OCI-LY7 (cell line): ENCODE data around the gene HIVEP3. TPM values are rescaled to one million over a fixed set of nuclear protein-coding genes. Genes with fewer than 3 reads are reported as not detected.

ENCODE experiments used
- BruUV-seq: library from RNA; stranded (reverse); fragments of 400-500 nt; replicated peaks from 2 replicates; lab custom pipeline; 2021; lab: Mats Ljungman, UMichigan
- CTCF ChIA-PET: fragments of 300-600 bp; sonication (Branson Sonifier 250); formaldehyde crosslinking; loops from one replicate; lab custom pipeline; 2022; ENCODE audit warnings: antibody characterized with exemption; ENCODE audit not compliant: unreplicated experiment; lab: Charles Lee
- POLR2A ChIA-PET: fragments of 300-600 bp; sonication (Branson Sonifier 250); formaldehyde crosslinking; loops from one replicate; lab custom pipeline; 2022; ENCODE audit warnings: antibody characterized with exemption; lab: Charles Lee
- DNase-seq: peaks from one replicate; pipeline ENCODE4 v3.0.0-alpha.2; 2015; ENCODE audit warnings: low spot score
- H2AFZ ChIP-seq: fragments of 200-600 bp; sonication (generic), shearing (Covaris generic); 2 replicates; pipeline ENCODE4 v1.6.1; 2014; ENCODE audit warnings: mild to moderate bottlenecking, antibody characterized with exemption, low read length, moderate library complexity
- H3K27ac ChIP-seq: fragments of 200-600 bp; sonication (generic); 2 replicates; pipeline ENCODE4 v1.5.1; 2014; ENCODE audit warnings: mixed run types, low read depth, mild to moderate bottlenecking, moderate library complexity, low read length, inconsistent platforms; ENCODE audit not compliant: poor library complexity, severe bottlenecking
- H3K36me3 ChIP-seq: fragments of 200-600 bp; sonication (generic); 2 replicates; pipeline ENCODE4 v1.6.1; 2014; ENCODE audit warnings: mild to moderate bottlenecking, antibody characterized with exemption, low read length, moderate library complexity, mixed read lengths; ENCODE audit not compliant: insufficient read depth
- H3K4me1 ChIP-seq: fragments of 200-600 bp; sonication (generic); 2 replicates; pipeline ENCODE4 v1.5.1; 2014; ENCODE audit warnings: mild to moderate bottlenecking, low read length; ENCODE audit not compliant: insufficient read depth, poor library complexity, severe bottlenecking
- H3K4me2 ChIP-seq: fragments of 200-600 bp; sonication (generic); 2 replicates; pipeline ENCODE4 v1.6.1; 2014; ENCODE audit warnings: mild to moderate bottlenecking, low read length
- H3K4me3 ChIP-seq: fragments of 200-600 bp; sonication (generic); 2 replicates; pipeline ENCODE4 v1.5.1; 2014; ENCODE audit warnings: mild to moderate bottlenecking, low read depth, low read length; ENCODE audit not compliant: poor library complexity, severe bottlenecking
- H3K79me2 ChIP-seq: fragments of 200-600 bp; sonication (generic); 2 replicates; pipeline ENCODE4 v1.6.1; 2016; ENCODE audit warnings: low read depth, mild to moderate bottlenecking, low read length, moderate library complexity, mixed read lengths; ENCODE audit not compliant: insufficient read depth
- H3K9me2 ChIP-seq: fragments of 200-600 bp; sonication (generic); 2 replicates; pipeline ENCODE4 v1.6.1; 2016; ENCODE audit warnings: mild to moderate bottlenecking, low read length, mixed read lengths; ENCODE audit not compliant: insufficient read depth
- H3K9me3 ChIP-seq: fragments of 200-600 bp; sonication (generic); 2 replicates; pipeline ENCODE4 v1.6.1; 2014; ENCODE audit warnings: mild to moderate bottlenecking, mixed run types, low read length, mixed read lengths
- H4K20me1 ChIP-seq: fragments of 200-600 bp; sonication (generic); 2 replicates; pipeline ENCODE4 v1.6.1; 2014; ENCODE audit warnings: mild to moderate bottlenecking, antibody characterized with exemption, low read length, moderate library complexity, mixed read lengths; ENCODE audit not compliant: insufficient read depth
- CTCF ChIP-seq: fragments of 200-600 bp; sonication (generic); conservative IDR thresholded peaks from 2 replicates; pipeline ENCODE4 v1.5.1; 2014; ENCODE audit warnings: mild to moderate bottlenecking, antibody characterized with exemption, low read length, moderate library complexity, mixed read lengths
- EZH2phosphoT487 ChIP-seq: fragments of 200-600 bp; sonication (generic); IDR thresholded peaks from 2 replicates; pipeline ENCODE4 v1.6.1; 2018; ENCODE audit warnings: low read depth, borderline replicate concordance, mild to moderate bottlenecking, mixed run types, antibody characterized with exemption, low read length, moderate library complexity, mixed read lengths
- intact Hi-C: fragments of 100-400 bp; cut with micrococcal nuclease; formaldehyde crosslinking; loops from one replicate; pipeline ENCODE4 v1.10.0; 2022; ENCODE audit not compliant: unreplicated experiment
- total RNA-seq, 2 experiments: library from RNA; depleted of rRNA in 1 of 2; stranded (reverse); fragments of >200 nt in 1 of 2; shearing (Covaris generic) in 1 of 2; gene quantifications; 2 replicates each; pipeline ENCODE4 v1.2.3, GENCODE V29; 2014 to 2022

Gene HIVEP3
- total RNA-seq, 2 experiments from 2014 or later, result 0.53 to 0.60 TPM

DNA sequence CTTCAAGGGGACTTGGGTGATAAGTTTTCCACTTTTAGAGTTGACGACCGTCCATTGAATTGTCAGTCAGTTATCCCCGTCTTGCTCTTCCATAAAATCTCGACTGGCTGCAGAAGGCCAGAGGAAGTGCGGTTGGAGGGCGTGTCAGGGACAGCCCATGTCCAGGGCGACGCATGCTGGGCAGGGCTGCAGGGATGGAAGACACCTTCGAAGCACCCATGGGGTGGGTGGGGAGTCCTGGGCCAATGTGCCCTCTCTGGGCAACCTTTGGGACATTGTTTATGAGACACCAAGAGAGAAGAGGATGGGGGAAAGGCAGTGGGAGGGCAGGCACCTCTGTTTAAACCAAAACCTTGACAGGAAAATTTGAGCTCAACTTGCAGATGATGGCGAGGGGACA is 395.7 kb downstream of the HIVEP3 start:
- Histone ChIP-seq H3K36me3 (no peaks in the 10 kb centered on the region), H3K4me3 (no peak overlapping the region), H3K9me3 (no peaks in the 10 kb centered on the region), H3K9me2 (no peaks in the 10 kb centered on the region), H2AFZ (no peak overlapping the region), H3K79me2 (no peaks in the 10 kb centered on the region), H4K20me1 (no peaks in the 10 kb centered on the region), H3K27ac (no peak overlapping the region), H3K4me1 (no peaks in the 10 kb centered on the region), H3K4me2 (no peak overlapping the region)
- ChIA-PET CTCF (no interaction called here), POLR2A (no interaction called here)
- intact Hi-C loops, result no loop called here
- no TSS peak for BruUV-seq
- DNase-seq, result no peak
- TF ChIP-seq CTCF (no peak), EZH2phosphoT487 (no peak)

DNA sequence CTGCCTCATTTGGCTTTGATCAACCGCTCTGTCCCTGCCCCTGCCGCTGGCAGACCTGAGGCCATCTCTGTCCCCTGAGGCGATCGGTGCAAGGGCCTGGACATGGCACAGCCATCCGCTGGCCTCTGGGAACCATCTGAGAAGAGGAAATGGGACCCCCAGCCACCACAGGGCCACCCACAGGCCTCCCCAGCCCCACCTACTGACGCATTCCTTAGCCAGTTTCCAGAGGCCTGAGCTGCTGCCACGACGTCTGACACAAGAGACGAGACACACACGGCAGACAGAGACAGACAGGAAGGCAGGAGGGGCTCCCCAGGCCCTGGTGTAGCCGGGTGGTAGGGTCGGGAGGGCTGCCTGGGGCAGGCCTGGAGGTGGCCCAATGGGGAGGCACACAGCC is 397.0 kb downstream of the HIVEP3 start:
- H3K79me2 ChIP-seq, result no peaks in the 10 kb centered on the region
- DNase-seq, result no peak
- H3K27ac ChIP-seq, result no peak overlapping the region
- intact Hi-C loops, result no loop called here
- BruUV-seq, result no TSS peak
- no peaks in the 10 kb centered on the region for H3K9me3 ChIP-seq
- H3K4me2 ChIP-seq, result no peak overlapping the region
- POLR2A ChIA-PET, result no interaction called here
- H3K36me3 ChIP-seq, result no peaks in the 10 kb centered on the region
- H3K4me1 ChIP-seq, result no peaks in the 10 kb centered on the region
- H4K20me1 ChIP-seq, result no peaks in the 10 kb centered on the region
- no peaks in the 10 kb centered on the region for H3K9me2 ChIP-seq
- H3K4me3 ChIP-seq, result no peak overlapping the region
- H2AFZ ChIP-seq, result no peak overlapping the region
- TF ChIP-seq CTCF, result no peak
- TF ChIP-seq EZH2phosphoT487, result no peak
- CTCF ChIA-PET, result interaction anchor here (0.6 kb wide), 1 partner anchor 180 kb away, joined by 3 read pairs; no protein-coding TSS in a partner anchor

DNA sequence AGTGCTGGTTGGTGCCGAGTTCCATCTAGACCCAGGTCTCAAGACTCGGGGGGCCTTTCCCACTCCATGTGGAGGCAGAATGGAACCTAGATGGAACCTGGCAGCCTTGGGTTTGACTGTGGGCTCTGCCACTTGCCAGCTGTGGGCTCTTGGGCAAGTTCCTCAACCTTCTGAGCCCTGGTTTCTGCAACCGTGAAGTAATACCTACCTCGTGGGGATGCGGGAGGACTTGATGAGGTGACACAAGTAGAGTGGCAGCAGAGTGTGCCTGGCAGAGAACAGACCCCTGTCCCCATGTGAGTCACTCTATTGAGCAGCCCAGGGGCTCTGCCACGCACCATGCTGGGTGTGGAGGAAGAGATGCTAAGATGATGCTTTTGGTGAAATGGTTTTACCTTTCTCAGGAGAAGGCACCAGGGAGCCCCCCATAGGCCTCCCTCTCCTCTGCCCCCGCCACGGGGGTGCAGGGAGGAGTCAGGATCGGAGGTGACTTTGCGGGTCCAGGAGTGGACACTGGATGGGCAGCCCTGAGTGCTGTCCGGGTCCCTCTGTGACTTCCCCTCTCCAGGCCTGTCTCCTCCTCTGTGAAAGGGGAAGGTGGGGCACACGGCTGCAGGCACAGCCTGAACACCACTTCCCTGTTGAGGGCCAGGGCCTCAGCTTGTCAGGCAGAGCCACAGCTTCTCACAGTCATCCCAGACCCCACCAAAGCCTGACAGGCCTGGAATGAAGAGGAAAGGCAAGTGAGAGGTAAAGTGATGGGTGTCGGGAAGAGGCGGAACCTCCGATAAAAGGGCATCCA is 397.6 kb downstream of the HIVEP3 start:
- Histone ChIP-seq H3K27ac (no peak overlapping the region), H3K4me2 (no peak overlapping the region), H3K4me1 (no peaks in the 10 kb centered on the region), H2AFZ (no peak overlapping the region), H3K9me3 (no peaks in the 10 kb centered on the region), H4K20me1 (no peaks in the 10 kb centered on the region), H3K79me2 (no peaks in the 10 kb centered on the region), H3K9me2 (no peaks in the 10 kb centered on the region), H3K36me3 (no peaks in the 10 kb centered on the region), H3K4me3 (no peak overlapping the region)
- TF ChIP-seq CTCF (no peak), EZH2phosphoT487 (no peak)
- no peak for DNase-seq
- intact Hi-C loops, result no loop called here
- CTCF ChIA-PET, result no interaction called here
- POLR2A ChIA-PET, result no interaction called here
- no TSS peak for BruUV-seq
